NT2/D1 (cell line): Measurements from ENCODE around the gene RSRC1.

Experiments used
- DNase-seq: peaks from one replicate; pipeline ENCODE4 v3.0.0-alpha.2; 2011; ENCODE audit warnings: low read depth, low spot score
- H3K27me3 ChIP-seq: 2 replicates; pipeline ENCODE4 v1.6.0; 2011; ENCODE audit warnings: mild to moderate bottlenecking; ENCODE audit not compliant: insufficient read length, insufficient read depth
- H3K36me3 ChIP-seq: 2 replicates; pipeline ENCODE4 v1.6.1; 2011; ENCODE audit warnings: mild to moderate bottlenecking, low read length, mixed read lengths; ENCODE audit not compliant: insufficient read depth, insufficient read length
- H3K4me1 ChIP-seq: 2 replicates; pipeline ENCODE4 v1.5.1; 2011; ENCODE audit not compliant: insufficient read depth, insufficient read length
- H3K4me3 ChIP-seq: 2 replicates; pipeline ENCODE4 v1.5.1; 2011; ENCODE audit warnings: low read depth; ENCODE audit not compliant: insufficient read length
- H3K9ac ChIP-seq: 2 replicates; pipeline ENCODE4 v1.6.0; 2011; ENCODE audit warnings: low read depth; ENCODE audit not compliant: insufficient read length
- H3K9me3 ChIP-seq: 2 replicates; pipeline ENCODE4 v1.5.1; 2011; ENCODE audit warnings: mild to moderate bottlenecking, low read length; ENCODE audit not compliant: insufficient read depth
- SUZ12 ChIP-seq: IDR thresholded peaks from 2 replicates; pipeline ENCODE4 v1.6.1; 2011; ENCODE audit not compliant: insufficient read length, insufficient read depth; ENCODE audit errors: extremely low read depth
- YY1 ChIP-seq: IDR thresholded peaks from 2 replicates; pipeline ENCODE4 v1.6.1; 2011; ENCODE audit not compliant: insufficient read length, insufficient read depth
- ZNF274 ChIP-seq: IDR thresholded peaks from 2 replicates; pipeline ENCODE4 v1.6.1; 2011; ENCODE audit warnings: mild to moderate bottlenecking, low read depth, low read length

The RSRC1 gene

DNA sequence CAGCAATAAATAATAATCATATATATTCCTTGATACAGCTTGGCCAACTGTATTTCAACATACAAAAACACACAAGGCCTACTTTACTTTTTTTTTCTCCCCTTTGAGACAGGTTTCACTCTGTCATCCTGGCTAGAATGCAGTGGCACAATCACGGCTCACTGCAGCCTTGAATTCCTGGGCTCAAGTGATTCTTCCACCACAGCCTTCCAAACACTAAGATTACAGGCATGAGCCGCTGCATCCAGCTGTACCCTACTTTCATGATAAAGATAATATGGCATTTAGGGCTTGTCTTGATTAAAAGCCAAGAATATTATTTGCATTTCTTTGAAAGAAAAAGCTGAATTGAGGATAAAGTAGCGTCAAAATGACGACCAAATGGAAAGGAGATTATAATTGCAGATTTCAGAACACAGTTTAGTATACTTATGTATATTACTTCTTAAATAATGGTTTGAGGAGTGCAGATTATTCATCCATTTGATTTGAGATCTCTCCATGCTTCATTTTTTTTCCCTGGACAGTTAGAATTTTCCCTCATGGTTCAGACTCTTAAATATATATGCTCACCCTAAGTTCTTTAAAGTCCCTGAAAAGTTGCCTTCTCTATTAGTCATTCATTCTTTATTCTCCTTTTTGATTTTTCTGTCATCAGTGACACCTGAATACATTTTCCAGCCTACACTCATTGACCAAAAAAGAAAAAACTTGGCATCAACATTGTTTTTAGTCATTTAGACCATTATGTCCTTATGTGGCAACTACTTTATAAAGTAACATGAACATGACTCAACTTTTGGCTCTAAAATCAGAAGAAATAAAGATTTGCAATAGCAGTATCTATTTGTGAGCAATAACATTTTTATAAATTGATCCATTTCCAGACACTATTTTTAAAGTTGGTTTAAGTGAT is 412.6 kb downstream of the RSRC1 start:
- Histone ChIP-seq H3K4me3 (no peak overlapping the region), H3K9me3 (0 out of 2 replicates have a peak, but pooled peaks cover under 1% of the 10 kb centered on the region), H3K36me3 (no peaks in the 10 kb centered on the region), H3K27me3 (no peaks in the 10 kb centered on the region), H3K9ac (no peak overlapping the region), H3K4me1 (no peaks in the 10 kb centered on the region)
- no peak for TF ChIP-seq YY1
- TF ChIP-seq ZNF274 = no peak
- TF ChIP-seq SUZ12 = no peak
- no peak for DNase-seq

DNA sequence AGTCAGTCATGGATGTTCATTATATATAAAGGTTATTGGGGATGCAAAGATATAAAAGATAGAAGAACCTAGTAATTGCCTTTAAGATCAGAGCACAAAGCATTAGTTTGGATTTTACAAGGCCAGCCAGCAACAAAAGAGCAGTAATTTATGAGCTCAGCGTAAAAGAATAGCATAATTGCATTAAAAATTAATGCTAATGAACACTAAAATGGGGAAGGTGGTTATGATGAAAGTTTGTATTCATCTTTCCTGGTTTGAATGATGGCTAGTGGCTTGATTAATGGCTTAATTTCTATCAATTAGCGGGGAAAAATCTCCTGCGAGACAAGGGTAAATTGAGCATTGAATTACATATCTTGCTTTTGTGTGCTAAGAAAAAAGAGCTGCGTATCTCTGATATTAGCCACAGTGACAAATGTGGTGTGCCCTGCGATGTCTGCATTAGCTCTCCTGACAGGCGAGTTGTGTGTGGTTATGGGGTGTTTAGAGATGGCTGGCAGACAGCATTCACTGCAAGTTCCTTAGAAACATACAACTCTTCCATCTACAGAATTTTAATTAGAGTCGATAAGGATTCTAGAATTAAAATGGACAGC is 418.3 kb downstream of the RSRC1 start:
- H3K27me3 ChIP-seq = no peaks in the 10 kb centered on the region
- no peak overlapping the region for H3K4me3 ChIP-seq
- TF ChIP-seq SUZ12 (no peak), ZNF274 (no peak), YY1 (no peak)
- H3K9ac ChIP-seq = no peak overlapping the region
- H3K36me3 ChIP-seq = no peaks in the 10 kb centered on the region
- no peaks in the 10 kb centered on the region for H3K9me3 ChIP-seq
- no peaks in the 10 kb centered on the region for H3K4me1 ChIP-seq
- DNase-seq = no peak

- Histone ChIP-seq H3K9ac (no peak overlapping the region), H3K9me3 (no peaks in the 10 kb centered on the region), H3K27me3 (no peaks in the 10 kb centered on the region), H3K4me1 (no peaks in the 10 kb centered on the region), H3K4me3 (no peak overlapping the region), H3K36me3 (no peaks in the 10 kb centered on the region)
- DNase-seq = no peak
- no peak for TF ChIP-seq ZNF274
- no peak for TF ChIP-seq SUZ12
- no peak for TF ChIP-seq YY1
Measured at GRCh38 chr3:158531334-158531733, 421.4 kb downstream of the RSRC1 start.

DNA sequence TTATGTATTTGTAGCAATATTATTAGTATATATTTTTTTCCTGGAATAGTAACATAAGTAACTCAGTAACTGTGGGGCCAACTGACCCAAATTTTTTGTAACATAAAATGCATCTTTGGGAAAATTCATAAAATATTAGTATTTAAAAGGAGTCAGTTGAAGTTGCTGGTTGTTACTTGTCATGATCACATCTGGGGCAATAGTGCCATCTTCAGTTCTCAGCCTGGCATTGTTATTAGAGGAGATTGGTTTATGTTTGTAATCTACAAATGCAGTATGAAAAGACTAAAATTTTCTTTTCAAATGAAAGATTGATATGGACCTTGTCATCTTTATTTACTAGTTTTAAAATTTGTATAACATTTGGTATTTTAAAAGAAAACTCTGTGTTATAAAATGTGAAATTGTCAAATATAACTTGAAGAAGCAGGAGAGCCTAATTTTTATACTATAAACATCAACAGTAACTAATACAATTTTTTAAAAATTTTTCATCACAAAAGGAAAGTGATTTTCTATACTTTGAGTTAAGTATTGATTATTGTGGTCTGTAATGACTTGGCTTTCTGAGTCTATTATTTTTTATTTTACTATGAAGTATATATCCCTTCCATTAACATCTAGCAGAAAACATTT is 422.3 kb downstream of the RSRC1 start:
- DNase-seq = peak; percentile 18
- no peaks in the 10 kb centered on the region for H3K36me3 ChIP-seq
- no peaks in the 10 kb centered on the region for H3K27me3 ChIP-seq
- no peaks in the 10 kb centered on the region for H3K9me3 ChIP-seq
- H3K9ac ChIP-seq = no peak overlapping the region
- TF ChIP-seq YY1 (no peak), ZNF274 (no peak), SUZ12 (no peak)
- no peaks in the 10 kb centered on the region for H3K4me1 ChIP-seq
- H3K4me3 ChIP-seq = no peak overlapping the region

- no peaks in the 10 kb centered on the region for H3K4me1 ChIP-seq
- H3K9ac ChIP-seq = no peak overlapping the region
- no peak overlapping the region for H3K4me3 ChIP-seq
- no peak for TF ChIP-seq ZNF274
- no peaks in the 10 kb centered on the region for H3K27me3 ChIP-seq
- no peaks in the 10 kb centered on the region for H3K36me3 ChIP-seq
- DNase-seq = no peak
- H3K9me3 ChIP-seq = no peaks in the 10 kb centered on the region
Measured at GRCh38 chr3:158535918-158536317, 426.0 kb downstream of the RSRC1 start.

DNA sequence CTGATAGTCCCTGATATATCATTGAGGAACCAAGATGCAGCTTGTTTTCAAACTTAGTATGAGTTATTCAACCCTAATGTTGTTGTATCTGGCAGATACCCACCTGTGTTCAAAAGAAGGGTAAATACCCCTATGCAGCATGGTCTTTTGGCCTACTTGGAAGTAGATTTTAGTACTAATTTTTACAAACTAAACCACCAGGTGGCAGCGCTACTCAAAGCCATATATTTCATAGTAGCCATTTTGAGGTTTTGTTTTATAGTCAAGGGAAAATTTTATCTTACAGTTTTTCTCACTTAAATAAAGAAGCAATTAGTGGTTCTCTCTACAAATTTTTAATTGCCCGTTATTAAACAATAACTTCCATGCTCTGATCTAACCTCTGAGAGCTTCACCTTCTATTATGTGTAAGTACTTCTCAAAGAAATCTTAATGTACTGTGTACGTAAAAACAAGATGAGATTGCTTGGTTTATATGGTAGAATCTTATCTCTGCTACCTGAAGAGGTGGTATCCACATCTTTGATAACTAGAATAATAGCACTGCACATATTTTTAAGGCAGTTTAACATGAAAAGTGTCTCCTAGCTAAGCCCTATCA is 429.6 kb downstream of the RSRC1 start:
- no peaks in the 10 kb centered on the region for H3K36me3 ChIP-seq
- TF ChIP-seq SUZ12 (no peak), YY1 (no peak), ZNF274 (no peak)
- no peak overlapping the region for H3K4me3 ChIP-seq
- no peaks in the 10 kb centered on the region for H3K27me3 ChIP-seq
- no peak overlapping the region for H3K9ac ChIP-seq
- no peaks in the 10 kb centered on the region for H3K4me1 ChIP-seq
- DNase-seq = peak; percentile 36
- H3K9me3 ChIP-seq = no peaks in the 10 kb centered on the region

GRCh38 chr3:158540066-158540465 is 430.2 kb downstream of the RSRC1 start:
- Histone ChIP-seq H3K4me3 (no peak overlapping the region), H3K27me3 (no peaks in the 10 kb centered on the region), H3K36me3 (no peaks in the 10 kb centered on the region), H3K9ac (no peak overlapping the region), H3K4me1 (no peaks in the 10 kb centered on the region), H3K9me3 (no peaks in the 10 kb centered on the region)
- TF ChIP-seq ZNF274 (no peak), SUZ12 (no peak), YY1 (no peak)
- DNase-seq = no peak
